Neural cell (in vitro differentiated cells): ENCODE measurements around the gene DDX18. TPM values are rescaled to one million over a fixed set of nuclear protein-coding genes. Genes with fewer than 3 reads are reported as not detected.

ENCODE experiments used
- H2AFZ ChIP-seq: fragments of 200-600, 300-800 bp; sonication (generic), shearing (Covaris generic); 2 replicates; pipeline ENCODE4 v1.6.0; 2014; ENCODE audit warnings: low read depth, mild to moderate bottlenecking, antibody characterized with exemption, low read length, moderate library complexity
- H3F3A ChIP-seq: fragments of 200-600 bp; shearing (Covaris generic); 2 replicates; pipeline ENCODE4 v1.6.1; 2016; ENCODE audit warnings: mild to moderate bottlenecking, moderate library complexity, mixed read lengths, antibody characterized with exemption, low read length; ENCODE audit not compliant: insufficient read depth, poor library complexity, severe bottlenecking
- H3K27ac ChIP-seq: fragments of 200-600, 300-800 bp; sonication (generic), shearing (Covaris generic); 2 replicates; pipeline ENCODE4 v1.5.1; 2014; ENCODE audit warnings: mild to moderate bottlenecking, low read length, moderate library complexity
- H3K27me3 ChIP-seq: fragments of 300-800, 200-600 bp; sonication (generic), shearing (Covaris generic); 2 replicates; pipeline ENCODE4 v1.6.0; 2014; ENCODE audit warnings: mild to moderate bottlenecking, low read depth, low read length, moderate library complexity; ENCODE audit not compliant: insufficient read depth
- H3K36me3 ChIP-seq: fragments of 300-800, 200-600 bp; sonication (generic), shearing (Covaris generic); 2 replicates; pipeline ENCODE4 v1.5.1; 2014; ENCODE audit warnings: mild to moderate bottlenecking, antibody characterized with exemption, low read length, moderate library complexity; ENCODE audit not compliant: insufficient read depth
- H3K4me2 ChIP-seq: fragments of 300-800, 200-600 bp; sonication (generic), shearing (Covaris generic); 2 replicates; pipeline ENCODE4 v1.6.0; 2014; ENCODE audit warnings: mild to moderate bottlenecking, low read length
- H3K4me3 ChIP-seq: fragments of 300-800, 200-600 bp; sonication (generic), shearing (Covaris generic); 2 replicates; pipeline ENCODE4 v1.5.1; 2014; ENCODE audit warnings: mild to moderate bottlenecking, low read length, moderate library complexity
- H3K79me2 ChIP-seq: fragments of 200-600 bp; shearing (Covaris generic); replicated peaks from 2 replicates; pipeline ENCODE4 v1.6.0; 2014; ENCODE audit warnings: mild to moderate bottlenecking, low read length, moderate library complexity; ENCODE audit not compliant: insufficient read depth
- H3K9ac ChIP-seq: fragments of 300-800, 200-600 bp; sonication (generic), shearing (Covaris generic); 2 replicates; pipeline ENCODE4 v1.6.1; 2016; ENCODE audit warnings: mild to moderate bottlenecking, low read length, mixed read lengths
- H3K9me2 ChIP-seq: fragments of 200-600 bp; shearing (Covaris generic); 2 replicates; pipeline ENCODE4 v1.6.1; 2016; ENCODE audit warnings: mild to moderate bottlenecking, low read length, mixed read lengths; ENCODE audit not compliant: insufficient read depth
- H3K9me3 ChIP-seq: fragments of 200-600, 300-800 bp; sonication (generic), shearing (Covaris generic); 2 replicates; pipeline ENCODE4 v1.6.1; 2016; ENCODE audit warnings: mild to moderate bottlenecking, mixed run types, low read length, moderate library complexity, mixed read lengths
- H4K20me1 ChIP-seq: fragments of 200-600 bp; shearing (Covaris generic); 2 replicates; pipeline ENCODE4 v1.6.1; 2016; ENCODE audit warnings: mild to moderate bottlenecking, mixed run types; ENCODE audit not compliant: insufficient read depth
- EP300 ChIP-seq: fragments of 450-650 bp; conservative IDR thresholded peaks from 2 replicates; pipeline ENCODE4 v1.6.1; 2014; ENCODE audit warnings: antibody characterized with exemption, mild to moderate bottlenecking, moderate library complexity; ENCODE audit not compliant: poor library complexity, severe bottlenecking
- EZH2 ChIP-seq: fragments of 200-600, 300-800 bp; shearing (Covaris generic), sonication (generic); IDR thresholded peaks from 2 replicates; pipeline ENCODE4 v1.6.1; 2014; ENCODE audit warnings: antibody characterized with exemption, low read length, borderline replicate concordance, mild to moderate bottlenecking; ENCODE audit not compliant: insufficient read depth, poor library complexity, severe bottlenecking
- MXI1 ChIP-seq: fragments of 450-650 bp; conservative IDR thresholded peaks from 2 replicates; pipeline ENCODE4 v1.6.1; 2014; ENCODE audit warnings: antibody characterized with exemption, mild to moderate bottlenecking; ENCODE audit not compliant: poor library complexity, severe bottlenecking
- POLR2AphosphoS5 ChIP-seq: IDR thresholded peaks from 2 replicates; pipeline ENCODE4 v1.6.1; 2012
- RAD21 ChIP-seq: fragments of 450-650 bp; conservative IDR thresholded peaks from 2 replicates; pipeline ENCODE4 v1.6.1; 2014; ENCODE audit warnings: antibody characterized with exemption, mild to moderate bottlenecking, moderate library complexity
- SMC3 ChIP-seq: fragments of 450-650 bp; conservative IDR thresholded peaks from 2 replicates; pipeline ENCODE4 v1.6.1; 2014; ENCODE audit warnings: antibody characterized with exemption, mild to moderate bottlenecking, moderate library complexity; ENCODE audit not compliant: poor library complexity
- TAF1 ChIP-seq: IDR thresholded peaks from 2 replicates; pipeline ENCODE4 v1.6.1; 2012; ENCODE audit warnings: low read depth
- polyA plus RNA-seq: library from polyadenylated mRNA; depleted of rRNA; stranded (reverse); fragments of >200 nt; gene quantifications from 2 replicates; pipeline ENCODE4 v1.2.3, GENCODE V29; 2014
- TF ChIP-seq, protein P1 (sequence below): IDR thresholded peaks from 2 replicates; pipeline ENCODE4 v1.6.1; 2012; ENCODE audit warnings: borderline replicate concordance
- TF ChIP-seq, protein P2 (sequence below): fragments of 450-650 bp; IDR thresholded peaks from 2 replicates; pipeline ENCODE4 v1.5.1; 2014; ENCODE audit warnings: antibody characterized with exemption, mild to moderate bottlenecking, moderate library complexity; ENCODE audit not compliant: poor library complexity, severe bottlenecking

Gene DDX18
- polyA plus RNA-seq, 1 donor from 2014 or later, result 85.3 TPM

DNA sequence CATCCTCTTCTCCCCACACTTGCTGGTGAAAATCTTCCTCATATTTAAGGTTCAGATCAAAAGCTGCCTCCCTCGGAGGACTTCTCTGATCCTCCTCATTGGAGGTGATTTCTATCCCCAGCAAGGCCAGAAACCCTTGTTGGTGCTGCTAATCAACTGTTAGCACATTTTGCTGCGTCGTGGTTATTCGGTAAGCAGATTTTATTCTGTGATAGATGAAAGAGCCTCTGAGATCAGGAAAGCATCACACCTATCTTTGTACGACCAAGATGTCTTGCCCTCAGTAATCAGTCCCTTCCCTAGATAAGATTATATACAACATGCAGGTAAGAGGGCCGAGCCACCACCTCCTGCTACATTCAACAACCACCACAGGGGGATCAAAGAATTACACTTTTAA, 40.1 kb downstream of the DDX18 start:
- no peaks in the 10 kb centered on the region for H3F3A ChIP-seq
- H4K20me1 ChIP-seq, result no peaks in the 10 kb centered on the region
- H3K9ac ChIP-seq, result no peak overlapping the region
- no peaks in the 10 kb centered on the region for H3K27me3 ChIP-seq
- TF ChIP-seq TAF1, result no peak
- TF ChIP-seq, protein P1, sequence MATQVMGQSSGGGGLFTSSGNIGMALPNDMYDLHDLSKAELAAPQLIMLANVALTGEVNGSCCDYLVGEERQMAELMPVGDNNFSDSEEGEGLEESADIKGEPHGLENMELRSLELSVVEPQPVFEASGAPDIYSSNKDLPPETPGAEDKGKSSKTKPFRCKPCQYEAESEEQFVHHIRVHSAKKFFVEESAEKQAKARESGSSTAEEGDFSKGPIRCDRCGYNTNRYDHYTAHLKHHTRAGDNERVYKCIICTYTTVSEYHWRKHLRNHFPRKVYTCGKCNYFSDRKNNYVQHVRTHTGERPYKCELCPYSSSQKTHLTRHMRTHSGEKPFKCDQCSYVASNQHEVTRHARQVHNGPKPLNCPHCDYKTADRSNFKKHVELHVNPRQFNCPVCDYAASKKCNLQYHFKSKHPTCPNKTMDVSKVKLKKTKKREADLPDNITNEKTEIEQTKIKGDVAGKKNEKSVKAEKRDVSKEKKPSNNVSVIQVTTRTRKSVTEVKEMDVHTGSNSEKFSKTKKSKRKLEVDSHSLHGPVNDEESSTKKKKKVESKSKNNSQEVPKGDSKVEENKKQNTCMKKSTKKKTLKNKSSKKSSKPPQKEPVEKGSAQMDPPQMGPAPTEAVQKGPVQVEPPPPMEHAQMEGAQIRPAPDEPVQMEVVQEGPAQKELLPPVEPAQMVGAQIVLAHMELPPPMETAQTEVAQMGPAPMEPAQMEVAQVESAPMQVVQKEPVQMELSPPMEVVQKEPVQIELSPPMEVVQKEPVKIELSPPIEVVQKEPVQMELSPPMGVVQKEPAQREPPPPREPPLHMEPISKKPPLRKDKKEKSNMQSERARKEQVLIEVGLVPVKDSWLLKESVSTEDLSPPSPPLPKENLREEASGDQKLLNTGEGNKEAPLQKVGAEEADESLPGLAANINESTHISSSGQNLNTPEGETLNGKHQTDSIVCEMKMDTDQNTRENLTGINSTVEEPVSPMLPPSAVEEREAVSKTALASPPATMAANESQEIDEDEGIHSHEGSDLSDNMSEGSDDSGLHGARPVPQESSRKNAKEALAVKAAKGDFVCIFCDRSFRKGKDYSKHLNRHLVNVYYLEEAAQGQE, result no peak
- no peak for TF ChIP-seq SMC3
- no peak for TF ChIP-seq EZH2
- TF ChIP-seq MXI1, result no peak
- no peak for TF ChIP-seq RAD21
- TF ChIP-seq POLR2AphosphoS5, result no peak
- TF ChIP-seq, protein P2, sequence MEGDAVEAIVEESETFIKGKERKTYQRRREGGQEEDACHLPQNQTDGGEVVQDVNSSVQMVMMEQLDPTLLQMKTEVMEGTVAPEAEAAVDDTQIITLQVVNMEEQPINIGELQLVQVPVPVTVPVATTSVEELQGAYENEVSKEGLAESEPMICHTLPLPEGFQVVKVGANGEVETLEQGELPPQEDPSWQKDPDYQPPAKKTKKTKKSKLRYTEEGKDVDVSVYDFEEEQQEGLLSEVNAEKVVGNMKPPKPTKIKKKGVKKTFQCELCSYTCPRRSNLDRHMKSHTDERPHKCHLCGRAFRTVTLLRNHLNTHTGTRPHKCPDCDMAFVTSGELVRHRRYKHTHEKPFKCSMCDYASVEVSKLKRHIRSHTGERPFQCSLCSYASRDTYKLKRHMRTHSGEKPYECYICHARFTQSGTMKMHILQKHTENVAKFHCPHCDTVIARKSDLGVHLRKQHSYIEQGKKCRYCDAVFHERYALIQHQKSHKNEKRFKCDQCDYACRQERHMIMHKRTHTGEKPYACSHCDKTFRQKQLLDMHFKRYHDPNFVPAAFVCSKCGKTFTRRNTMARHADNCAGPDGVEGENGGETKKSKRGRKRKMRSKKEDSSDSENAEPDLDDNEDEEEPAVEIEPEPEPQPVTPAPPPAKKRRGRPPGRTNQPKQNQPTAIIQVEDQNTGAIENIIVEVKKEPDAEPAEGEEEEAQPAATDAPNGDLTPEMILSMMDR, result no peak
- no peak for TF ChIP-seq EP300
- H3K27ac ChIP-seq, result no peak overlapping the region
- no peak overlapping the region for H3K4me2 ChIP-seq
- H3K9me3 ChIP-seq, result no peaks in the 10 kb centered on the region
- H3K4me3 ChIP-seq, result no peak overlapping the region
- no peak overlapping the region for H2AFZ ChIP-seq
- H3K9me2 ChIP-seq, result no peaks in the 10 kb centered on the region
- no peaks in the 10 kb centered on the region for H3K36me3 ChIP-seq
- no peaks in the 10 kb centered on the region for H3K79me2 ChIP-seq

DNA sequence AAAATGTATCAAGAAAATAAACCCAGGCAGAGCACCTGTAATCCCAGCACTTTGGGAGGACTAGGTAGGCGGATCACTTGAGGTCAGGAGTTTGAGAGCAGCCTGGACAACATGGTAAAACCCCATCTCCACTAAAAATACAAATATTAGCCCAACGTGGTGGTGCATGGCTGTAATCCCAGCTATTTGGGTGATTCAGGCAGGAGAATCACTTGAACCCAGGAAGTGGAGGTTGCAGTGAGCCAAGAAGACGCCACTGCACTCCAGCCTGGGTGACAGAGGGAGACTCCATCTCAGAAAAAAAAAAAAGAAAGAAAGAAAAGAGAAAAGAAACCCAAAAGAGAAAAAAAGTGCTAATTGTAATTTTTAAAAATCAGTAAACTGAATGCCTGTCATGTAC, 41.4 kb downstream of the DDX18 start:
- H3K27me3 ChIP-seq, result no peaks in the 10 kb centered on the region

More for the DNA sequence above, 41.4 kb downstream of the DDX18 start:
- Histone ChIP-seq H3K4me2 (no peak overlapping the region), H3K36me3 (no peaks in the 10 kb centered on the region), H4K20me1 (no peaks in the 10 kb centered on the region), H3K9me2 (no peaks in the 10 kb centered on the region), H3K27ac (no peak overlapping the region), H2AFZ (no peak overlapping the region), H3K4me3 (no peak overlapping the region), H3K79me2 (no peaks in the 10 kb centered on the region), H3K9ac (no peak overlapping the region), H3K9me3 (no peaks in the 10 kb centered on the region), H3F3A (no peaks in the 10 kb centered on the region)
- no peak for TF ChIP-seq RAD21
- TF ChIP-seq POLR2AphosphoS5, result no peak
- no peak for TF ChIP-seq MXI1
- no peak for TF ChIP-seq EZH2
- no peak for TF ChIP-seq EP300
- TF ChIP-seq, protein P2, result no peak
- TF ChIP-seq, protein P1, result no peak
- TF ChIP-seq TAF1, result no peak
- TF ChIP-seq SMC3, result no peak
